Neuronal stem cell (in vitro differentiated cells): ENCODE measurements around the gene FRMD4B.

ENCODE experiments used
- DNase-seq: peaks from one replicate; pipeline ENCODE4 v3.0.0-alpha.2; 2013; ENCODE audit warnings: low spot score
- H2AFZ ChIP-seq: one replicate; pipeline ENCODE4 v1.6.1; 2013; ENCODE audit warnings: mild to moderate bottlenecking, low read length, inconsistent platforms
- H2AK5ac ChIP-seq: 2 replicates; pipeline ENCODE4 v1.6.1; 2013; ENCODE audit warnings: low read depth, mild to moderate bottlenecking, inconsistent platforms, low read length, moderate library complexity, mixed read lengths
- H2BK120ac ChIP-seq: 2 replicates; pipeline ENCODE4 v1.6.1; 2013; ENCODE audit warnings: low read depth, mild to moderate bottlenecking, inconsistent platforms, low read length, moderate library complexity, mixed read lengths
- H2BK12ac ChIP-seq: one replicate; pipeline ENCODE4 v1.6.1; 2013; ENCODE audit warnings: low read length, inconsistent platforms
- H2BK15ac ChIP-seq: 2 replicates; pipeline ENCODE4 v1.6.1; 2013; ENCODE audit warnings: mild to moderate bottlenecking, low read length, inconsistent platforms, mixed read lengths
- H2BK5ac ChIP-seq: one replicate; pipeline ENCODE4 v1.6.1; 2013; ENCODE audit warnings: inconsistent platforms, mild to moderate bottlenecking, low read length, moderate library complexity
- H3K14ac ChIP-seq: one replicate; pipeline ENCODE4 v1.6.1; 2013; ENCODE audit warnings: low read length, inconsistent platforms
- H3K18ac ChIP-seq: 2 replicates; pipeline ENCODE4 v1.6.1; 2013; ENCODE audit warnings: low read length, inconsistent platforms
- H3K23ac ChIP-seq: 2 replicates; pipeline ENCODE4 v1.6.1; 2013; ENCODE audit warnings: low read depth, mild to moderate bottlenecking, mixed read lengths, low read length, inconsistent platforms; ENCODE audit not compliant: poor library complexity
- H3K27ac ChIP-seq: replicated peaks from 3 replicates; pipeline ENCODE4 v1.5.1; 2013; ENCODE audit warnings: low read length, inconsistent platforms
- H3K27me3 ChIP-seq, 3 experiments: 2 replicates each; pipeline ENCODE4 v1.6.1; 2013; ENCODE audit warnings: low read length in 3 of 3, mild to moderate bottlenecking in 2 of 3, inconsistent platforms in 1 of 3, low read depth in 1 of 3, mixed read lengths in 1 of 3, moderate library complexity in 1 of 3; ENCODE audit not compliant: control insufficient read depth in 3 of 3, insufficient read depth in 3 of 3
- H3K36me3 ChIP-seq, 2 donors: replicated peaks in 1 of 2; 2 replicates each; pipeline ENCODE4 v1.6.1; 2013; ENCODE audit warnings: low read length in 2 of 2; ENCODE audit not compliant: control insufficient read depth in 2 of 2, insufficient read depth in 2 of 2
- H3K4ac ChIP-seq: 2 replicates; pipeline ENCODE4 v1.6.1; 2013; ENCODE audit warnings: inconsistent platforms, mild to moderate bottlenecking, low read length, moderate library complexity
- H3K4me1 ChIP-seq, 2 donors: 1 replicate in 1 of 2; 2 replicates in 1 of 2; pipeline ENCODE4 v1.6.1; 2013; ENCODE audit warnings: low read length in 2 of 2, low read depth in 1 of 2; ENCODE audit not compliant: control insufficient read depth in 2 of 2, insufficient read depth in 1 of 2
- H3K4me2 ChIP-seq: one replicate; pipeline ENCODE4 v1.6.1; 2013; ENCODE audit warnings: mild to moderate bottlenecking, low read length, inconsistent platforms; ENCODE audit not compliant: insufficient read depth, poor library complexity, severe bottlenecking
- H3K4me3 ChIP-seq, 2 donors: 2 replicates each; pipeline ENCODE4 v1.5.1; 2013; ENCODE audit warnings: low read length in 2 of 2, mild to moderate bottlenecking in 2 of 2, inconsistent platforms in 1 of 2, moderate library complexity in 1 of 2
- H3K79me1 ChIP-seq: one replicate; pipeline ENCODE4 v1.6.1; 2013; ENCODE audit warnings: low read depth, mild to moderate bottlenecking, inconsistent platforms, low read length, moderate library complexity
- H3K9ac ChIP-seq: one replicate; pipeline ENCODE4 v1.6.1; 2013; ENCODE audit warnings: mild to moderate bottlenecking, low read depth, low read length, inconsistent platforms; ENCODE audit not compliant: poor library complexity
- H3K9me3 ChIP-seq, 2 donors: replicated peaks in 1 of 2; 2 replicates each; pipeline versions ENCODE3 to v1.6.1; 2013; ENCODE audit warnings: low read length in 2 of 2, mild to moderate bottlenecking in 2 of 2, inconsistent platforms in 1 of 2, low read depth in 1 of 2, mixed read lengths in 1 of 2, moderate library complexity in 1 of 2; ENCODE audit not compliant: control insufficient read depth in 2 of 2, insufficient read depth in 1 of 2
- H4K8ac ChIP-seq: one replicate; pipeline ENCODE4 v1.6.1; 2013; ENCODE audit warnings: low read depth, mild to moderate bottlenecking, inconsistent platforms, low read length, moderate library complexity
- H4K91ac ChIP-seq: one replicate; pipeline ENCODE4 v1.6.1; 2013; ENCODE audit warnings: low read length, low read depth, mild to moderate bottlenecking, inconsistent platforms; ENCODE audit not compliant: poor library complexity
- WGBS, 2 donors: extraction: QIAGEN DNeasy Blood & Tissue Kit; methylation state at CpG; one replicate each; pipeline ENCODE4 v1.1.7; 2013; ENCODE audit warnings: missing lambda C conversion rate in 2 of 2, mixed read lengths in 1 of 2; ENCODE audit not compliant: insufficient read length in 2 of 2, insufficient replicate concordance in 1 of 2; ENCODE audit errors: extremely low coverage in 2 of 2; 5-methylcytosine and 5-hydroxymethylcytosine counted together

The FRMD4B gene

GRCh38 chr3:69122403-69122802, 263.5 kb downstream of the FRMD4B start, which contains the start of gene LMOD3:
TSS of gene LMOD3 (minus strand) at chr3:69122595. CDS start at chr3:69122386, 209 bp downstream.
- Histone ChIP-seq H3K14ac (no peak within 1 kb of the TSS), H2BK5ac (no peak within 1 kb of the TSS), H3K4me3 (no peak within 1 kb of the TSS), H3K27me3 (no peaks in the 10 kb centered on the region), H3K36me3 (no peaks in the 10 kb centered on the region), H2AK5ac (no peak within 1 kb of the TSS), H3K4me2 (no peak within 1 kb of the TSS), H4K91ac (no peak within 1 kb of the TSS), H4K8ac (no peak within 1 kb of the TSS), H2BK15ac (no peak within 1 kb of the TSS), H3K4me1 (peaks cover 0 to 3% of the 10 kb centered on the region in 2 donors), H2BK120ac (no peak within 1 kb of the TSS), H3K27ac (no peak within 1 kb of the TSS), H2BK12ac (no peak within 1 kb of the TSS), H3K23ac (no peak within 1 kb of the TSS), H3K79me1 (no peaks in the 10 kb centered on the region), H3K9ac (no peak within 1 kb of the TSS), H3K9me3 (no peaks in the 10 kb centered on the region), H2AFZ (peak within 1 kb of the TSS; percentile 68), H3K4ac (no peak within 1 kb of the TSS), H3K18ac (no peak within 1 kb of the TSS)
- WGBS, 2 donors: no CpG with 5 or more reads among the region's 3 CpGs
- no peak for DNase-seq

GRCh38 chr3:69121950-69122349, 263.9 kb downstream of the FRMD4B start:
- Histone ChIP-seq H3K9ac (no peak overlapping the region), H2BK5ac (no peak overlapping the region), H3K4me3 (no peak overlapping the region), H3K23ac (no peak overlapping the region), H2AK5ac (no peak overlapping the region), H2BK15ac (no peak overlapping the region), H2BK120ac (no peak overlapping the region), H3K27ac (no peak overlapping the region), H3K9me3 (no peaks in the 10 kb centered on the region), H3K27me3 (no peaks in the 10 kb centered on the region), H3K4ac (no peak overlapping the region), H3K4me1 (peaks cover 0 to 2% of the 10 kb centered on the region in 2 donors), H3K14ac (no peak overlapping the region), H2BK12ac (no peak overlapping the region), H3K36me3 (no peaks in the 10 kb centered on the region), H3K4me2 (no peak overlapping the region), H3K18ac (no peak overlapping the region), H2AFZ (peak overlapping the region; percentile 68), H4K8ac (no peak overlapping the region), H3K79me1 (no peaks in the 10 kb centered on the region), H4K91ac (no peak overlapping the region)
- no CpG with 5 or more reads among the region's 8 CpGs for WGBS, 2 donors
- no peak for DNase-seq

- H2BK5ac ChIP-seq: no peak overlapping the region
- H3K9me3 ChIP-seq: no peaks in the 10 kb centered on the region
- no peaks in the 10 kb centered on the region for H3K36me3 ChIP-seq
- H2BK120ac ChIP-seq: no peak overlapping the region
- H3K9ac ChIP-seq: no peak overlapping the region
- no peak overlapping the region for H3K4me2 ChIP-seq
- H3K23ac ChIP-seq: no peak overlapping the region
- H2BK12ac ChIP-seq: no peak overlapping the region
- no peak overlapping the region for H3K4ac ChIP-seq
- no peak overlapping the region for H2AK5ac ChIP-seq
- WGBS, 2 donors: no CpG with 5 or more reads among the region's 6 CpGs
- H3K14ac ChIP-seq: no peak overlapping the region
- H3K4me1 ChIP-seq: peaks cover 0 to 5% of the 10 kb centered on the region in 2 donors
- H3K27me3 ChIP-seq: no peaks in the 10 kb centered on the region
- no peak overlapping the region for H3K18ac ChIP-seq
- H2AFZ ChIP-seq: peak overlapping the region; percentile 68
- no peak overlapping the region for H4K91ac ChIP-seq
- H3K4me3 ChIP-seq: no peak overlapping the region
- no peak overlapping the region for H4K8ac ChIP-seq
- no peaks in the 10 kb centered on the region for H3K79me1 ChIP-seq
- H3K27ac ChIP-seq: no peak overlapping the region
- no peak for DNase-seq
- H2BK15ac ChIP-seq: no peak overlapping the region
Observed at GRCh38 chr3:69121513-69121912, 264.4 kb downstream of the FRMD4B start.

GRCh38 chr3:69120879-69121464, 264.9 kb downstream of the FRMD4B start:
- Histone ChIP-seq H3K4me3 (no peak overlapping the region), H3K9me3 (no peaks in the 10 kb centered on the region)
- DNase-seq: peak; percentile 82

More at GRCh38 chr3:69120879-69121464, 264.9 kb downstream of the FRMD4B start:
- no CpG with 5 or more reads among the region's 1 CpG for WGBS, 2 donors
- no peak overlapping the region for H3K23ac ChIP-seq
- no peak overlapping the region for H3K4ac ChIP-seq
- no peak overlapping the region for H2BK12ac ChIP-seq
- no peak overlapping the region for H2BK15ac ChIP-seq
- H2AFZ ChIP-seq: peak overlapping the region; percentile 43
- H2AK5ac ChIP-seq: no peak overlapping the region
- H3K4me1 ChIP-seq: peaks cover 0 to 5% of the 10 kb centered on the region in 2 donors
- no peaks in the 10 kb centered on the region for H3K36me3 ChIP-seq
- no peak overlapping the region for H3K27ac ChIP-seq
- no peak overlapping the region for H2BK120ac ChIP-seq
- H3K4me2 ChIP-seq: no peak overlapping the region
- no peaks in the 10 kb centered on the region for H3K79me1 ChIP-seq
- H4K8ac ChIP-seq: no peak overlapping the region
- no peaks in the 10 kb centered on the region for H3K27me3 ChIP-seq
- H2BK5ac ChIP-seq: no peak overlapping the region
- H4K91ac ChIP-seq: no peak overlapping the region
- H3K18ac ChIP-seq: no peak overlapping the region
- H3K14ac ChIP-seq: no peak overlapping the region
- H3K9ac ChIP-seq: no peak overlapping the region
